ENCODE results near the gene FBXL13. TPM values are rescaled to one million over a fixed set of nuclear protein-coding genes. Genes with fewer than 3 reads are reported as not detected.

FBXL13 gene
- total and polyA plus RNA-seq, 2 donors from 2014 or later, result 1.5 to 4.8 TPM

GRCh38 chr7:102874966-102875365, 199.6 kb downstream of the FBXL13 start:
- Histone ChIP-seq H3K27ac (ENCODE audit: low read depth in 2 of 2, low read length in 2 of 2) (no peak overlapping the region), H3K4me1 (ENCODE audit: control insufficient read depth in 2 of 3, insufficient read depth in 2 of 3, low read depth in 1 of 3, low read length in 3 of 3) (peaks cover 0 to 4% (median 0%) of the 10 kb centered on the region in 3 donors), H3K9ac (ENCODE audit: low read length in 3 of 3) (no peak overlapping the region), H3K9me3 (ENCODE audit: control insufficient read depth in 2 of 3, insufficient read depth in 1 of 3, low read length in 3 of 3) (no peaks in the 10 kb centered on the region), H3K36me3 (ENCODE audit: control insufficient read depth in 2 of 3, insufficient read depth in 3 of 3, low read length in 3 of 3) (no peaks in the 10 kb centered on the region), H3K27me3 (ENCODE audit: control insufficient read depth, insufficient read depth, low read length) (no peaks in the 10 kb centered on the region), H3K4me3 (ENCODE audit: low read length in 3 of 3) (no peak overlapping the region)
- intact Hi-C loops (cut with DNase I), result no loop called here
- FAIRE-seq (no peak), DNase-seq (no peak)
- TF ChIP-seq CTCF (IDR thresholded peaks at IDR 0.05; ENCODE audit: borderline replicate concordance, extremely low read depth, insufficient read depth), result no peak

GRCh38 chr7:102874166-102874829, 200.3 kb downstream of the FBXL13 start:
- Histone ChIP-seq H3K4me1 (ENCODE audit: control insufficient read depth in 2 of 3, insufficient read depth in 2 of 3, low read depth in 1 of 3, low read length in 3 of 3) (peaks cover 0 to 4% (median 0%) of the 10 kb centered on the region in 3 donors), H3K9ac (ENCODE audit: low read length in 3 of 3) (no peak overlapping the region), H3K27ac (ENCODE audit: low read depth in 2 of 2, low read length in 2 of 2) (no peak overlapping the region), H3K4me3 (ENCODE audit: low read length in 3 of 3) (no peak overlapping the region), H3K36me3 (ENCODE audit: control insufficient read depth in 2 of 3, insufficient read depth in 3 of 3, low read length in 3 of 3) (no peaks in the 10 kb centered on the region), H3K9me3 (ENCODE audit: control insufficient read depth in 2 of 3, insufficient read depth in 1 of 3, low read length in 3 of 3) (no peaks in the 10 kb centered on the region), H3K27me3 (ENCODE audit: control insufficient read depth, insufficient read depth, low read length) (no peaks in the 10 kb centered on the region)
- no peak for TF ChIP-seq CTCF (IDR thresholded peaks at IDR 0.05; ENCODE audit: borderline replicate concordance, extremely low read depth, insufficient read depth)
- no peak for FAIRE-seq
- peak in 1 of 5 donors; percentile 52 for DNase-seq
- intact Hi-C loops (cut with DNase I), result no loop called here

- intact Hi-C loops (cut with DNase I), result no loop called here
- TF ChIP-seq CTCF (IDR thresholded peaks at IDR 0.05; ENCODE audit: borderline replicate concordance, extremely low read depth, insufficient read depth), result no peak
- Histone ChIP-seq H3K4me1 (ENCODE audit: control insufficient read depth in 2 of 3, insufficient read depth in 2 of 3, low read depth in 1 of 3, low read length in 3 of 3) (peaks cover 0 to 4% (median 0%) of the 10 kb centered on the region in 3 donors), H3K27ac (ENCODE audit: low read depth in 2 of 2, low read length in 2 of 2) (no peak overlapping the region), H3K36me3 (ENCODE audit: control insufficient read depth in 2 of 3, insufficient read depth in 3 of 3, low read length in 3 of 3) (no peaks in the 10 kb centered on the region), H3K27me3 (ENCODE audit: control insufficient read depth, insufficient read depth, low read length) (no peaks in the 10 kb centered on the region), H3K9ac (ENCODE audit: low read length in 3 of 3) (no peak overlapping the region), H3K9me3 (ENCODE audit: control insufficient read depth in 2 of 3, insufficient read depth in 1 of 3, low read length in 3 of 3) (no peaks in the 10 kb centered on the region), H3K4me3 (ENCODE audit: low read length in 3 of 3) (no peak overlapping the region)
- FAIRE-seq (no peak), DNase-seq (no peak)
Measured at GRCh38 chr7:102873470-102874165, 201.0 kb downstream of the FBXL13 start.

Measured in kidney (tissue), 14 donors.